D341Med (cell line): ENCODE data around the gene PBX1.

Experiments
- DNase-seq: peaks from one replicate; pipeline ENCODE4 v3.0.0; 2012; ENCODE audit warnings: low spot score

The PBX1 gene

GRCh38 chr1:164670026-164670425, 111.0 kb downstream of the PBX1 start:
- no peak for DNase-seq

- no peak for DNase-seq
These were observed 111.8 kb downstream of the PBX1 start for GRCh38 chr1:164670786-164671185.

DNA sequence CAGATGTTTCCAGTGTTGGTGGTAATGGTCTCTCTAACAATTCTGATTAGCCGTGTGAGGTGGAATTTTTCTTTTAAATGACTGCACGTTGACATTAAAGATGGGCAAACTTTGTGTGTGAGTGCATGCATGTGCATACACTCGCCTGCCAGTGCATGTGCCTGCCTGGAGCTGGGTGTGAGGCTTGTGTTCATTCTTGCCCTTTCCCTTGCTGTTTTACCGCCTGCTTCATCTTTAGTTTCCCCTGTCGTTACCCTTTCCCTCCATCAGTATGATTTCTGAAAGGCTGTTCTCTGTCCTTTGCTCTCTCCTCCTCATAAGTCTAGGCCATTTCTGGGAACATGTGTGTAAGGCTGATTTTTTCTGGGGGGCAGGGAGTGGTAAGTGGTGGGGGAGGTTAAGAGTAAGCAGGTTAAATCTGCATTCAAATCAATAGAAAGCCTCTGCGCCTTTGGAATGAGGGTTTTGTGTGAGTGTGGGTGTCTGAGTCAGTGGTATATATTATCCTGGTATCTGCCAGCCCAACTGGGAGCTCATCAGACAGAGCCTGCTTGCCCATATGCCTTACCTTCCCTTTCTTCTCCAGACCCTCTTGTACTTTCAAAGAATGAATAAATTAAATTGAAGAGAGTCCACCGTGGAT, 112.5 kb downstream of the PBX1 start:
- no peak for DNase-seq

- no peak for DNase-seq
These were observed 113.1 kb downstream of the PBX1 start for GRCh38 chr1:164671966-164672571.

DNA sequence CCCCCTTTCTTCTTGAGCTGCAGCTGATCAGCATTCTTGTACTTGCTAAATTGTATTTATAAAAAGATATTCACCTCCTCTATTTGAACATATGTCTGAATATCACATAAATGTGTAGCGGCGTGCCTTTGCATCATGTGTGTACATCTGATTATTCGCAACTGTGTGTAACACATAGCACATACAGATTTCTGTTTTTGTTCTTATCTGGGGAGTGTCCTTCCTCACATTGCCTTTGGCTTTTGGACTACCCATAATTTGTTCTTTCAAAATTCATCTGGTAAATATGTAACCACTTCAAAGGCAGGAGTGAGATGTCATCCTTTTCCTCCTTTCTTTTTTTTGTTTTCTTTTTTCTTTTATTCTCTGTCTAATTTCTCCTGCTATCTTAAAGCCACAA, 113.6 kb downstream of the PBX1 start:
- no peak for DNase-seq

- DNase-seq, result peak; percentile 59
These were observed 114.7 kb downstream of the PBX1 start for GRCh38 chr1:164673584-164674214.

GRCh38 chr1:164675342-164675904, 116.4 kb downstream of the PBX1 start:
- DNase-seq, result no peak

- no peak for DNase-seq
These were observed 119.2 kb downstream of the PBX1 start for GRCh38 chr1:164678136-164678700.

- no peak for DNase-seq
These were observed 123.6 kb downstream of the PBX1 start for GRCh38 chr1:164682570-164682969.

GRCh38 chr1:164683235-164683634, 124.3 kb downstream of the PBX1 start:
- DNase-seq, result no peak

- no peak for DNase-seq
These were observed 126.5 kb downstream of the PBX1 start for GRCh38 chr1:164685266-164686035.

GRCh38 chr1:164687777-164688176, 128.8 kb downstream of the PBX1 start:
- DNase-seq, result no peak

DNA sequence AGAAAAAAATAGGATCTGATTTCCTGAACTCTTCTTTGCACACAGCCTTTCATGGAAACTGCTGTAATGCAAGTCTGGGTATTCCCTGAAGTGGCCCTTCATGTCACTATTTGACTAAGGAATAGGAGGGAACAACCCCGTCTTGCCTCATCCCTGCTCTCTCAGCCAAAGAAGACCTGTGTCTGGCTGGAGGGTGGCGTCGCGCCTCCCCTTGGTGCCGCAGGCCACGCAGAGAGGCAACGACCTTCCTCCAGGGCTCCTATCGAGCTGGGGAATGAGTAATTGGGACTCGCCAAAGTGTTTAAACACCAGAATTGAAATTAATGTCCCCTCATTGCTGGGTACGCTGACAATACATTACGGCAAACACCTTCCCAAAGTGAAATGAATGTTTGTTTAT, 129.8 kb downstream of the PBX1 start:
- no peak for DNase-seq

GRCh38 chr1:164689672-164690511, 130.9 kb downstream of the PBX1 start:
- peak; percentile 68 for DNase-seq

DNA sequence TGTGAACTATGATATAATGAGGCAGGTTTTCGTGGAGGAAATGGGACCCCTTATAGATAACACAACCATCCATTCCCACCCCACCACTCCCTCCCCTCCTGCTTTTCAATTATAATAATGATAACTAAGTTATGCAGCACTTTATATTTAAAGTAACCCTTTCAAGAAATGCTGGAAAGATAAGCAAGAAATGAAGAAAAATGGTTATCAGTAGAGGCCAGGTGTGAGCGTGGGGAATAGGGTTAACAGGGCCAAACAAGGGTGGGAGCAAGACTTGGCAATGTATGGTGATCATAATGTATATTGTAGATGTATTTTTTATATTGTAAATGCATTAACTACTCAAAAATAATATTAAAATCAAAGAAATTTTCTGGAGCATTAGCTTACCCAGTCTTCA, 133.4 kb downstream of the PBX1 start:
- no peak for DNase-seq

- DNase-seq, result no peak
These were observed 134.8 kb downstream of the PBX1 start for GRCh38 chr1:164693564-164694359.

DNA sequence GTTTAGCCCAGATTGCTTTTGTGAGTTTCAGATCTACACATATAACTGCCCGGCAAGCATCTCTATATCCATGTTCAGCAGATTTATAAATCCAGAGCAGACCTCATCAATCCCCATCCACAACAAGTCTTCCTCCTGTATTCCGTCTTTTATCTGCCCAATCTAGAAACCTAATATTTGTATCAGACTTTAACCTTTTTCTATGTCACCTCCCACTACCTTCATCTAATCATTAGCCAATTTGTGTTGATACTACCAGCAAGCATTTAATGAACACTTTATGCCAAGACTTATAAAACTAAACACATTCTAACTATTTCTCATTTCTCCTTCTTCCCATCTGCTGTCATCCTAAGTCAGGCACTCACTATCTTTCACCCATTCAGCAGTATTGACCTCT, 135.5 kb downstream of the PBX1 start:
- DNase-seq, result no peak

- DNase-seq, result no peak
These were observed 137.1 kb downstream of the PBX1 start for GRCh38 chr1:164695956-164696665.

- DNase-seq, result no peak
These were observed 141.0 kb downstream of the PBX1 start for GRCh38 chr1:164699815-164700491.
